H1 (cell line): ENCODE results near the gene SLC9A7. TPM values are rescaled to one million over a fixed set of nuclear protein-coding genes. Genes with fewer than 3 reads are reported as not detected.

Source experiments
- CTCF ChIA-PET: fragments of 300-600 bp; sonication (Branson Sonifier 250); formaldehyde crosslinking; loops from one replicate; lab custom pipeline; 2021; ENCODE audit not compliant: partially characterized antibody; lab: Charles Lee
- POLR2A ChIA-PET: fragments of 300-600 bp; sonication (Branson Sonifier 250); formaldehyde crosslinking; loops from one replicate; lab custom pipeline; 2021; ENCODE audit warnings: inconsistent platforms; ENCODE audit not compliant: partially characterized antibody; lab: Charles Lee
- DNase-seq, 2 experiments: peaks; one replicate each; pipeline versions ENCODE4 v3.0.0 to v3.0.0-alpha.2; 2010 to 2022; ENCODE audit warnings: low spot score in 2 of 2, low read depth in 1 of 2, mixed read lengths in 1 of 2
- FAIRE-seq: peaks from 2 replicates; lab custom pipeline; 2011; peaks lifted over from hg19 to GRCh38; lab: Jason Lieb, UNC
- H2AFZ ChIP-seq: 2 replicates; pipeline ENCODE4 v1.8.1; 2012; ENCODE audit warnings: low read length, inconsistent platforms
- H2AK5ac ChIP-seq: 2 replicates; pipeline ENCODE4 v1.6.1; 2013; ENCODE audit warnings: low read depth, low read length
- H2BK120ac ChIP-seq: replicated peaks from 2 replicates; pipeline ENCODE3; 2013; ENCODE audit warnings: low read depth, low read length, inconsistent platforms
- H2BK12ac ChIP-seq: 2 replicates; pipeline ENCODE4 v1.6.1; 2013; ENCODE audit warnings: low read depth, low read length
- H2BK15ac ChIP-seq: 2 replicates; pipeline ENCODE4 v1.6.1; 2013; ENCODE audit warnings: low read length
- H2BK20ac ChIP-seq: 2 replicates; pipeline ENCODE4 v1.6.1; 2013; ENCODE audit warnings: low read length
- H2BK5ac ChIP-seq: 2 replicates; pipeline ENCODE4 v1.6.1; 2013; ENCODE audit warnings: low read depth, low read length
- H3K14ac ChIP-seq: 2 replicates; pipeline ENCODE4 v1.6.1; 2013; ENCODE audit warnings: inconsistent platforms; ENCODE audit not compliant: insufficient read length
- H3K18ac ChIP-seq: 2 replicates; pipeline ENCODE4 v1.6.1; 2013; ENCODE audit warnings: low read length; ENCODE audit errors: extremely low read depth
- H3K23ac ChIP-seq: 2 replicates; pipeline ENCODE4 v1.6.1; 2013; ENCODE audit warnings: inconsistent platforms; ENCODE audit not compliant: insufficient read length
- H3K23me2 ChIP-seq: 2 replicates; pipeline ENCODE4 v1.6.1; 2013; ENCODE audit warnings: low read depth, low read length
- H3K27ac ChIP-seq: 2 replicates; pipeline ENCODE4 v1.6.1; 2011; ENCODE audit warnings: low read depth, low read length, inconsistent platforms
- H3K27me3 ChIP-seq, 4 experiments: replicated peaks in 1 of 4; 1 replicate in 1 of 4; 2 replicates in 3 of 4; pipeline versions ENCODE4 v1.6.1 to v1.8.1; 2011 to 2013; ENCODE audit warnings: low read length in 3 of 4, mild to moderate bottlenecking in 3 of 4, inconsistent platforms in 2 of 4, mixed read lengths in 2 of 4, moderate library complexity in 1 of 4; ENCODE audit not compliant: control insufficient read depth in 3 of 4, insufficient read depth in 3 of 4; ENCODE audit errors: extremely low read depth in 1 of 4
- H3K36me3 ChIP-seq, 4 experiments: 2 replicates each; pipeline versions ENCODE4 v1.6.1 to v1.8.1; 2011 to 2013; ENCODE audit warnings: mild to moderate bottlenecking in 4 of 4, low read length in 3 of 4, moderate library complexity in 2 of 4, control low read depth in 1 of 4, inconsistent platforms in 1 of 4; ENCODE audit not compliant: insufficient read depth in 4 of 4, control insufficient read depth in 2 of 4
- H3K4ac ChIP-seq: replicated peaks from 2 replicates; pipeline ENCODE3; 2013; ENCODE audit warnings: low read length, low read depth, mixed read lengths, inconsistent platforms; ENCODE audit not compliant: insufficient read length
- H3K4me1 ChIP-seq, 4 experiments: replicated peaks in 1 of 4; 1 replicate in 1 of 4; 2 replicates in 3 of 4; pipeline versions ENCODE4 v1.6.1 to v1.8.1; 2011 to 2013; ENCODE audit warnings: low read length in 3 of 4, inconsistent platforms in 2 of 4, mixed read lengths in 1 of 4; ENCODE audit not compliant: insufficient read depth in 4 of 4, control insufficient read depth in 3 of 4
- H3K4me2 ChIP-seq, 2 experiments: 2 replicates each; pipeline versions ENCODE4 v1.6.1 to v1.8.1; 2011 to 2013; ENCODE audit warnings: low read depth in 2 of 2, low read length in 2 of 2, control low read depth in 1 of 2, inconsistent platforms in 1 of 2, mild to moderate bottlenecking in 1 of 2; ENCODE audit not compliant: insufficient read depth in 1 of 2
- H3K4me3 ChIP-seq, 4 experiments: fragments of 200-600, 300-600 bp in 1 of 4; sonication (generic), shearing (Covaris generic), sonication (Bioruptor Twin) in 1 of 4; 2 replicates each; pipeline versions ENCODE4 v1.5.1 to v1.8.1; 2011 to 2016; ENCODE audit warnings: low read length in 4 of 4, low read depth in 3 of 4, control low read depth in 2 of 4, inconsistent platforms in 2 of 4, mild to moderate bottlenecking in 2 of 4, mixed read lengths in 1 of 4, moderate library complexity in 1 of 4; ENCODE audit not compliant: insufficient read depth in 2 of 4; ENCODE audit errors: extremely low read depth in 1 of 4
- H3K56ac ChIP-seq: replicated peaks from 2 replicates; pipeline ENCODE3; 2013; ENCODE audit warnings: low read depth, mild to moderate bottlenecking, mixed read lengths, low read length, inconsistent platforms; ENCODE audit not compliant: insufficient read length
- H3K79me1 ChIP-seq: 2 replicates; pipeline ENCODE4 v1.6.1; 2013; ENCODE audit warnings: low read depth, low read length, control low read depth
- H3K79me2 ChIP-seq, 2 experiments: 2 replicates each; pipeline versions ENCODE4 v1.6.1 to v1.8.1; 2012 to 2013; ENCODE audit warnings: low read length in 2 of 2, mild to moderate bottlenecking in 2 of 2, inconsistent platforms in 1 of 2; ENCODE audit not compliant: insufficient read depth in 2 of 2, control insufficient read depth in 1 of 2
- H3K9ac ChIP-seq, 4 experiments: replicated peaks in 1 of 4; 1 replicate in 1 of 4; 2 replicates in 3 of 4; pipeline versions ENCODE4 v1.6.1 to v1.8.1; 2011 to 2013; ENCODE audit warnings: low read depth in 3 of 4, low read length in 3 of 4, control low read depth in 2 of 4, mild to moderate bottlenecking in 2 of 4, moderate library complexity in 2 of 4, inconsistent platforms in 1 of 4; ENCODE audit errors: extremely low read depth in 1 of 4
- H3K9me3 ChIP-seq, 2 experiments: 2 replicates each; pipeline versions ENCODE4 v1.6.1 to v1.8.1; 2012 to 2013; ENCODE audit warnings: mild to moderate bottlenecking in 2 of 2, moderate library complexity in 2 of 2, control low read depth in 1 of 2, inconsistent platforms in 1 of 2, low read depth in 1 of 2, low read length in 1 of 2, mixed read lengths in 1 of 2; ENCODE audit not compliant: insufficient read depth in 2 of 2
- H4K20me1 ChIP-seq, 2 experiments: replicated peaks in 1 of 2; 2 replicates each; pipeline versions ENCODE3 to v1.8.1; 2011 to 2013; ENCODE audit warnings: inconsistent platforms in 2 of 2, low read length in 2 of 2, mild to moderate bottlenecking in 1 of 2; ENCODE audit not compliant: insufficient read depth in 2 of 2, control insufficient read depth in 1 of 2
- H4K5ac ChIP-seq: 2 replicates; pipeline ENCODE4 v1.6.1; 2013; ENCODE audit warnings: low read length, low read depth, mixed read lengths, inconsistent platforms; ENCODE audit not compliant: insufficient read length
- H4K8ac ChIP-seq: 2 replicates; pipeline ENCODE4 v1.8.0; 2013; ENCODE audit warnings: mild to moderate bottlenecking, moderate library complexity, low read length, inconsistent platforms; ENCODE audit not compliant: insufficient read depth; ENCODE audit errors: extremely low read depth
- H4K91ac ChIP-seq: replicated peaks from 2 replicates; pipeline ENCODE3; 2013; ENCODE audit warnings: low read length, mixed read lengths, inconsistent platforms; ENCODE audit not compliant: insufficient read length
- BRCA1 ChIP-seq: IDR thresholded peaks from 2 replicates; pipeline ENCODE4 v1.6.1; 2012; ENCODE audit warnings: low read depth, low read length, improper control_type of control experiment
- CEBPB ChIP-seq: IDR thresholded peaks from 2 replicates; pipeline ENCODE4 v1.6.1; 2012; ENCODE audit warnings: low read depth, low read length
- EGR1 ChIP-seq: IDR thresholded peaks from 2 replicates; pipeline ENCODE4 v1.6.1; 2011; ENCODE audit warnings: low read depth, low read length, borderline replicate concordance
- EP300 ChIP-seq, 2 experiments: IDR thresholded peaks; 1 replicate in 1 of 2; 2 replicates in 1 of 2; pipeline ENCODE4 v1.6.1; 2011 to 2012; ENCODE audit warnings: low read depth in 2 of 2, low read length in 2 of 2, mild to moderate bottlenecking in 2 of 2, borderline replicate concordance in 1 of 2, inconsistent platforms in 1 of 2, moderate library complexity in 1 of 2
- GABPA ChIP-seq: IDR thresholded peaks from 2 replicates; pipeline ENCODE4 v1.6.1; 2011; ENCODE audit warnings: mild to moderate bottlenecking, low read length, moderate library complexity, borderline replicate concordance; ENCODE audit not compliant: insufficient read depth
- JUN ChIP-seq: IDR thresholded peaks from 2 replicates; pipeline ENCODE4 v1.6.1; 2011; ENCODE audit warnings: low read depth, mild to moderate bottlenecking, improper control_type of control experiment, low read length
- MAX ChIP-seq: IDR thresholded peaks from 2 replicates; pipeline ENCODE4 v1.6.1; 2012; ENCODE audit warnings: inconsistent platforms
- PHF8 ChIP-seq: fragments of 200-600 bp; sonication (generic); conservative IDR thresholded peaks from 2 replicates; pipeline ENCODE4 v1.7.1; 2012; ENCODE audit warnings: low read depth, mild to moderate bottlenecking, inconsistent platforms, low read length, moderate library complexity
- RAD21 ChIP-seq, 2 experiments: IDR thresholded peaks in 1 of 2; conservative IDR thresholded peaks in 1 of 2; 2 replicates each; pipeline ENCODE4 v1.6.1; 2011; ENCODE audit warnings: low read depth in 2 of 2, low read length in 2 of 2, improper control_type of control experiment in 1 of 2, inconsistent platforms in 1 of 2, mild to moderate bottlenecking in 1 of 2, moderate library complexity in 1 of 2
- RNF2 ChIP-seq: fragments of 200-900, 300-1000 bp; sonication (generic); IDR thresholded peaks from 2 replicates; pipeline ENCODE4 v1.7.1; 2016; ENCODE audit warnings: borderline replicate concordance, low read depth, mild to moderate bottlenecking, antibody characterized with exemption, low read length; ENCODE audit not compliant: poor library complexity, severe bottlenecking; ENCODE audit errors: missing control alignments
- SUZ12 ChIP-seq: fragments of 200-600 bp; sonication (generic); IDR thresholded peaks from 2 replicates; pipeline ENCODE4 v1.6.1; 2012; ENCODE audit warnings: mild to moderate bottlenecking, inconsistent platforms, low read length, moderate library complexity, mixed read lengths
- TAF7 ChIP-seq: optimal IDR thresholded peaks from 2 replicates; pipeline ENCODE3; 2011; ENCODE audit warnings: low read depth, mild to moderate bottlenecking, inconsistent platforms, low read length, moderate library complexity, borderline replicate concordance
- YY1 ChIP-seq: IDR thresholded peaks from 2 replicates; pipeline ENCODE4 v1.6.1; 2011; ENCODE audit warnings: low read depth, mild to moderate bottlenecking, low read length
- ZNF274 ChIP-seq: IDR thresholded peaks from 2 replicates; pipeline ENCODE4 v1.7.0; 2012; ENCODE audit warnings: low read length, borderline replicate concordance; ENCODE audit errors: extremely low read depth
- polyA plus RNA-seq, 7 experiments: library from polyadenylated mRNA; depleted of rRNA in 3 of 7; stranded (reverse) in 5 of 7; unstranded in 2 of 7; fragments of >200 nt in 5 of 7; fragments of 200-250 nt in 2 of 7; gene quantifications; 1 replicate in 5 of 7; 2 replicates in 1 of 7; 4 replicates in 1 of 7; pipeline versions ENCODE4 v1.2.1 to v1.2.3, GENCODE V29; 2011 to 2013; ENCODE audit warnings: missing spikeins in 2 of 7, mixed read lengths in 2 of 7
- total RNA-seq: library from RNA; stranded (reverse); fragmentation: NEBNext Ultra II Directional; extraction: Animal tissue kit (Norgen Biotek cat#: 25700); gene quantifications from 2 replicates; pipeline ENCODE4 v1.2.1, GENCODE V29; 2021

SLC9A7 gene
- total and polyA plus RNA-seq, 2 of the 8 experiments (the other 6 are each of a cell fraction or from before 2014, with no cell fraction given) = 6.7 to 17.2 TPM

- no peaks in the 10 kb centered on the region for H3K36me3 ChIP-seq
- H2BK12ac ChIP-seq = no peak overlapping the region
- H3K4me1 ChIP-seq = peaks cover 0 to 2% (median 0%) of the 10 kb centered on the region in 4 experiments; a peak in 1 of 7 replicates
- H4K8ac ChIP-seq = no peak overlapping the region
- H3K27ac ChIP-seq = no peak overlapping the region
- no peak overlapping the region for H4K5ac ChIP-seq
- no peak overlapping the region for H3K9ac ChIP-seq
- H3K23me2 ChIP-seq = no peaks in the 10 kb centered on the region
- no peak overlapping the region for H2BK5ac ChIP-seq
- H2AFZ ChIP-seq = no peak overlapping the region
- FAIRE-seq (no peak), DNase-seq (no peak)
- H2AK5ac ChIP-seq = no peak overlapping the region
- no peak overlapping the region for H3K4ac ChIP-seq
- H2BK15ac ChIP-seq = no peak overlapping the region; the same call in 1 of the 2 replicates
- POLR2A ChIA-PET = no interaction called here
- no peak overlapping the region for H4K91ac ChIP-seq
- H3K23ac ChIP-seq = no peak overlapping the region
- H3K14ac ChIP-seq = no peak overlapping the region
- H2BK20ac ChIP-seq = no peak overlapping the region
- H3K18ac ChIP-seq = no peak overlapping the region
- no peaks in the 10 kb centered on the region for H3K9me3 ChIP-seq
- no peaks in the 10 kb centered on the region for H3K27me3 ChIP-seq
- H3K79me1 ChIP-seq = no peaks in the 10 kb centered on the region
- H2BK120ac ChIP-seq = no peak overlapping the region
- no peak overlapping the region for H3K4me2 ChIP-seq
- no peak for TF ChIP-seq RNF2
- TF ChIP-seq PHF8 = no peak
- no peak for TF ChIP-seq JUN
- no peak for TF ChIP-seq BRCA1
- no peak for TF ChIP-seq EP300 (IDR thresholded peaks at IDR 0.05; ENCODE audit: borderline replicate concordance in 1 of 2, low read depth in 2 of 2, low read length in 2 of 2)
- TF ChIP-seq RAD21 (IDR thresholded peaks at IDR 0.05 in 1 of 2, conservative IDR thresholded peaks at IDR 0.05 in 1 of 2; ENCODE audit: low read depth in 2 of 2, low read length in 2 of 2) = no peak
- no peak for TF ChIP-seq TAF7
- no peak for TF ChIP-seq ZNF274
- TF ChIP-seq YY1 = no peak
- no peak for TF ChIP-seq EGR1
- TF ChIP-seq MAX = no peak
- TF ChIP-seq CEBPB = no peak
- TF ChIP-seq GABPA = no peak
- TF ChIP-seq SUZ12 = no peak
- TF ChIP-seq, all 59 proteins: peak for 0
- CTCF ChIA-PET = no interaction called here
- H4K20me1 ChIP-seq = no peaks in the 10 kb centered on the region
- no peaks in the 10 kb centered on the region for H3K79me2 ChIP-seq
- no peak overlapping the region for H3K56ac ChIP-seq
- H3K4me3 ChIP-seq = no peak overlapping the region
These were observed 191.5 kb downstream of the SLC9A7 start for GRCh38 chrX:46567388-46567787.
